A673 (cell line): ENCODE measurements around the gene CSGALNACT2.

Experiments
- EZH2 ChIP-seq: fragments of 200-600 bp; sonication (generic); IDR thresholded peaks from 2 replicates; pipeline ENCODE4 v1.6.1; 2017; ENCODE audit warnings: borderline replicate concordance, low read depth, mild to moderate bottlenecking, mixed read lengths, antibody characterized with exemption, low read length; ENCODE audit not compliant: poor library complexity, severe bottlenecking
- TF ChIP-seq, protein P1 (sequence below): fragments of 300-800, 200-600 bp; sonication (generic); conservative IDR thresholded peaks from 2 replicates; pipeline ENCODE4 v1.5.1; 2017; ENCODE audit warnings: low read depth, mild to moderate bottlenecking, antibody characterized with exemption, low read length, moderate library complexity, mixed read lengths

DNA sequence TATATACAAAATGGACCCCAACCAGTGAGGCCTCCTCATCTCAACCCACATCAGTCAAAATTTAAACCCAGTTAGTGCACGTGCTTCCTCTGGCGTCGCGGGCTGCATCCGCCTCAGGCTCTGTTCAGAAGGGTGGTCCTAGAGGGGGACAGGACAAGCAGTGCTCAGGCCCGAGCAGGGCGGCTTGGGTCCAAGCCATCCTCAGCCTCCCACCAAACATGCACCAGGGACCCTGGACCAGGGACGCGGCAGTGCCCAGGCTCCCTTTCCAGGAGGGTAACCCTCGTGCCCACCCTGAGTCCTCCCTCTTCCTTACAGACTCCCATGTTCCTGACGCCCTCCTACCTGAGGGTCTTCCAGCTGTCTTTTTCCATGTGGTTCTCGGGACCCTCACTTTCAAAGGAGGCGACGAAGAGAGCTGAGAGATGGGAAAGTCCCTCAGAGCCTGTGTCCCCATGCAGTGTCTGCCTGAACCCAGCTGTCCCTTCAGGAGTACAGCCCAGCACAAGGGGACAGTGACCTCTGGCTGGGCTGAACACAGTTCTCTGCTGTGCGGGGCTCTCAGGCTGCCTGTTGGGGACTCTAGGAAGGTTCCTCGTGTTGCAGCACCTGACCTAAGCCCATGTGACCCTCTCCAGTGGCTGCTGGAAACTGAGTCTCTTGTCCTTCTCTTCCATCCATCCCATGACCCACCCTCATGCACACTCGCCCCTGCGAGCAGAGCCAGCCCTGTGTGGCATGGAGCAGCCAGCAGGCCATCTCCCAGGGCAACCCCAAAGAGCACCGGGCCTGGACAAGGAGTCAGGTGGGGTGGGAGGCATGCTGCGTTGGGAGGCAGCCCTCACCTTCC, 58.1 kb downstream of the CSGALNACT2 start:
- TF ChIP-seq, protein P1, sequence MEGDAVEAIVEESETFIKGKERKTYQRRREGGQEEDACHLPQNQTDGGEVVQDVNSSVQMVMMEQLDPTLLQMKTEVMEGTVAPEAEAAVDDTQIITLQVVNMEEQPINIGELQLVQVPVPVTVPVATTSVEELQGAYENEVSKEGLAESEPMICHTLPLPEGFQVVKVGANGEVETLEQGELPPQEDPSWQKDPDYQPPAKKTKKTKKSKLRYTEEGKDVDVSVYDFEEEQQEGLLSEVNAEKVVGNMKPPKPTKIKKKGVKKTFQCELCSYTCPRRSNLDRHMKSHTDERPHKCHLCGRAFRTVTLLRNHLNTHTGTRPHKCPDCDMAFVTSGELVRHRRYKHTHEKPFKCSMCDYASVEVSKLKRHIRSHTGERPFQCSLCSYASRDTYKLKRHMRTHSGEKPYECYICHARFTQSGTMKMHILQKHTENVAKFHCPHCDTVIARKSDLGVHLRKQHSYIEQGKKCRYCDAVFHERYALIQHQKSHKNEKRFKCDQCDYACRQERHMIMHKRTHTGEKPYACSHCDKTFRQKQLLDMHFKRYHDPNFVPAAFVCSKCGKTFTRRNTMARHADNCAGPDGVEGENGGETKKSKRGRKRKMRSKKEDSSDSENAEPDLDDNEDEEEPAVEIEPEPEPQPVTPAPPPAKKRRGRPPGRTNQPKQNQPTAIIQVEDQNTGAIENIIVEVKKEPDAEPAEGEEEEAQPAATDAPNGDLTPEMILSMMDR = no peak
- no peak for TF ChIP-seq EZH2
